ENCODE measurements around the gene DAGLA.

DNA sequence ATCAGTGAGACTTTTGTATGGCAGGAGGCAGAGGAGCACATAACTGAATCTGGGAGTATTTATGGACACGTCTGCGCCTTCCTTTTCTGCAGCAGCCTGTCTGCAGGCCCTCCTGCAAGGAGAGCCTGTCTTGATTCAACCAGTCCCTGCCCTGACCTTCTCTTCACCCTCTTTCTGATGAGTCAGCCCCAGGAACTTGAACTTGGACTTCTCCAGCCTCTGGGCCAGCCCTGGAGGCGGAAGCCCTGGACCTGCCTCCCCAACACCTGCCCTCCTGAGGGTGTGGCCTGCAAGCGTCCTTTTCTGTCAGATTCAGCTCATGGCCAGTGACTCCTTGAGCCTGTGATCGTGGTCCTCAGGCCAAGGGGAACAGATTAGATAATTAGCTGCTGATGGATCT is 20.0 kb downstream of the DAGLA start:
- TF ChIP-seq EZH2 (IDR thresholded peaks at IDR 0.05) = no peak
- TF ChIP-seq POLR2AphosphoS5 (IDR thresholded peaks at IDR 0.05; ENCODE audit: borderline replicate concordance, low read depth, low read length) = no peak

Data from SK-N-MC (cell line).